Measurements from ENCODE around the gene TTBK1.

Gene TTBK1

DNA sequence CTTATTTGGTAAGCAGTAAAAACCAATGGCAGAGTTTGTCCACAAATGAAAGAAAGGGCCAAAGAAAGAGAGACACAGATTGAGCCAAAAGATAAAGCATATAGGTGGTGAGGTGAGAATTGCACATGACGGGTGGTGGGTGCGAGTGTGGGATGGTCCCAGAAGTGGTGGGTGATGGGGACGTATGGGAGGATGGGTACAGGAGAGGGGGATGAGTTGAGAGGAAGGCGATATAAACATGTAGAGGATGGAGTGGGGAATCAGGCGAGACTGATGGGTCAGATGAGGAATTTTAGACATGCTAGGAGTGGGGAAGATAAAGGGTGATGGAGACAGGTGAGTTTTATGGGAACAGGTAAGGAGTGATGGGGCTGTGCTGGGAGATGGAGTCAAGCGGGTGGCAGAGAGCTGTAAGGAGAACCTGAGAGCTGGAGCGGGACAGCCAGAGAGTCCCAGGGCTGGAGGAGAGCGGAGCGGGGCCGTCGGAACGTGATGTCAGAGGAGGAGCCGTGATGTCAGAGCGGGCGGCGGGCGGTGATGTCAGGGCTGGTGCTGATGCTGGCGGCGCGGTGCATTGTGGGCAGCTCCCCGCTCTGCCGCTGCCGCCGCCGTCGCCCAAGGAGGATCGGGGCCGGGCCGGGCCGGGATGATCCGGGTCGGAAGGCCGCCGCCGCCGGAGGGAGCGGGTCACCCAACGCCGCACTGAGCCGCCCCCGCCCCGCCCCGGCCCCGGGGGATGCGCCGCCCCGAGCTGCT is at the start of gene TTBK1:
Gene TTBK1, plus strand, starts transcription at position 574 of the 756 bp plus-strand sequence. CDS start 3,180 bp downstream, outside the sequence.
- no peak for DNase-seq (ENCODE audit: low spot score)

DNA sequence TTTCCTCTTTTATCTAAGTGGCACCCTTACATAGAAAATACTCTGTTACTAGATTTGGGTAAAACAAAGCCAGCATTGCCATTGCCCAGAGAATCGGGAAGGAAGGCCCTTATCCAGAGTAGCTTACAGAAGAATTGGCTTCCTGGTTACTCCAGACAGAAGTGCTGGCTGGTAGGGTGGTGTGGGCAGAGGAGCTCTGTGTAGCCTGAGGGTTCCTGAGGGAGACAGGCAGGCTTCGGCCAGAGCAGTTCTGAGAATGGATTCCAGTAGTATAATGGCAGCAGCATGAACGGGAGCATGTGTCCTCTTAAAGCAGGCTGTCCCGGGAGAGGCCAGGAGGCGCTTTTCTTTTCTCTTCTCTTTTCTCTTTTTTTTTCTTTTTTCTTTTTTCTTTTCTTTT is 49.4 kb upstream of the TTBK1 start:
- DNase-seq (ENCODE audit: low spot score), result no peak

DNA sequence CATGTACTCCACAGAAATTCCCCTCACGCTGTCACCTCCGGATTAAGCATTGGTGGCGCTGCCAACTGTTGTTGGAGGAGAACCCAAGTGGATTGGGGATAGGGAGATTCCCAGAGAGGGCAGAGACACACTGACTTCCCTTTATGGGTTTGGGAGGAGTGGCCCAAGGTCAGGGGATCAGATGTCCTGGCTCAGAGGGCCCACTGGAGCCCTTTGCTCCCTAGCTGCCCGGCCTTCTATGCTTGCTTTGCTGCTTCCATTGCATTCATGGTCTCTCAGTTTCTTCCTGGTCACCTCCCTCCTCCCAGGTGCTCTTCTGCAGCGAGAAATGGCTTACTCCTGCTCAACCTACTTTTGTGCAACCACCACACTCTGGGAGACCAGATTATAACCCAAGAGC is 46.9 kb upstream of the TTBK1 start:
- no peak for DNase-seq (ENCODE audit: low spot score)

DNA sequence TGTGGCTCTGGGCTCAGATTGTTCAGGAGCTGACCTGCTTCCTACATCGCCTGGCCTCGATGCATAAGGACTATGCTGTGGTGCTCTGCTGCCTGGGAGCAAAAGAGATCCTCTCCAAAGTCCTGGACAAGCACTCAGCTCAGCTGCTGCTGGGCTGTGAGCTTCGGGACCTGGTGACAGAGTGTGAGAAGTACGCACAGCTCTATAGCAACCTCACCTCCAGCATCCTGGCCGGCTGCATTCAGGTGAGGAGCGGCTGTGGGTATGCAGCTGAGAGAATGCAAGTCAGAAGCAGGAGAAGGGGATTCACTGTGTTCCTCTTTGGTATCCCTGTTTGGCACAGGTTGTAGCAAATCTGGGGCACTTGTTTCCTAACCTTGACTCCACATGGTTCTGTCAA is 43.4 kb upstream of the TTBK1 start:
- no peak for DNase-seq (ENCODE audit: low spot score)

DNA sequence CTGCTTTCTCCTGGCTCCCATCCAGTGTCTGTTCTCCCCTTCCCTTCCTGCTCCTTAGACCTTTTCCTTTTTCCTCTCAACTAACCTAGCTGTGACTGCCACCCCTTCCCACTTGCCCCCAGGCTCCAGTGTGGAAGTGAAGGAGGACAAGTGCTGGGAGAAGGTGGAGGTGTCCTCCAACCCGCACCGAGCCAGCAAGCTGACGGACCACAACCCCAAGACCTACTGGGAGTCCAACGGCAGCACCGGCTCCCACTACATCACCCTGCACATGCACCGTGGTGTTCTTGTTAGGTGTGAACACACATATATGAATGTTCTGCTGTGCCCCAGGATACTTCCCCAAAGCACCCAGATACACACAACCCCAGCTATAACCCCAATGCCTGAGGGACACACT is 42.7 kb upstream of the TTBK1 start:
- DNase-seq (ENCODE audit: low spot score), result no peak

DNA sequence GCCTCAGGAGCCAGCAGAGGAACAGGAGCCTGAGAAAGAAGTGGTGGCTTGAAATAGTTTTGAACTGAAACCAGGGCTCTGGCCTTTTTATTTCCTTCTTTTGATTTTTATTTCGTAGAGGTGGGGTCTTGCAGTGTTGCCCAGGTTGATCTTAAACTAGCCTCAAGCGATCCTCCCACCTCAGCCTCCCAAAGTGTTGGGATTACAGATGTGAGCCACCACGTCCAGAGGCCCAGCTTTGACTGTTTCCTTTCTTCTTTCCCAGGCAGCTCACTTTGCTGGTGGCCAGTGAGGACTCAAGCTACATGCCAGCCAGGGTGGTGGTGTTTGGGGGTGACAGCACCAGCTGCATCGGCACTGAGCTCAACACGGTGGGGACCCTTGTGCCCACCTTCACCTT is 40.8 kb upstream of the TTBK1 start:
- no peak for DNase-seq (ENCODE audit: low spot score)

DNA sequence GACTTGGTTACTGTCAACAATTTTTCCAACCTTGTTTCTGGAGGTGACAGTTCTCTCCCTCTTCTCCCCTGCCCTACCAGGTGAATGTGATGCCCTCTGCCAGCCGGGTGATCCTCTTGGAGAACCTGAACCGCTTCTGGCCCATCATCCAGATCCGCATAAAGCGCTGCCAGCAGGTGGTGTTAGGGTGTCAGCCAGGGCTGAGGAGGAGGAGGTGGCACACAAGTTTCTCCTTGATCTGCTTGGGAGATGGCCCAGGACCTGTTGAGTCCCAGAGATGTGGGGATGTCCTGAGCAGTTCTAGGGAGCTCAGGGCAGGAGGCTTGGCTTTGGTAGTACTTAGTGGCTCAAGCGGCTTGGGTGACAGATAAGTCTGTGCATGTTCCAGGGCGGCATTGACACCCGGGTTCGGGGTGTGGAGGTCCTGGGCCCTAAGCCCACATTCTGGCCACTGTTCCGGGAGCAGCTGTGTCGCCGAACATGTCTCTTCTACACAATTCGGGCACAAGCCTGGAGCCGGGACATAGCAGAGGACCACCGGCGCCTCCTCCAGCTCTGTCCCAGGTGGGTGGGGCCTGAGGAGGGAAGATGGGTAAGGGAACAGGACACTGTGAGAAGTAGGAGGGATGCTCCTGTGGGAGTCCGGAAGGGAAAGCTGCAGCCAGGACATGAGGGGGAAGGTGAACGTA is 40.1 kb upstream of the TTBK1 start:
- DNase-seq (ENCODE audit: low spot score), result no peak

DNA sequence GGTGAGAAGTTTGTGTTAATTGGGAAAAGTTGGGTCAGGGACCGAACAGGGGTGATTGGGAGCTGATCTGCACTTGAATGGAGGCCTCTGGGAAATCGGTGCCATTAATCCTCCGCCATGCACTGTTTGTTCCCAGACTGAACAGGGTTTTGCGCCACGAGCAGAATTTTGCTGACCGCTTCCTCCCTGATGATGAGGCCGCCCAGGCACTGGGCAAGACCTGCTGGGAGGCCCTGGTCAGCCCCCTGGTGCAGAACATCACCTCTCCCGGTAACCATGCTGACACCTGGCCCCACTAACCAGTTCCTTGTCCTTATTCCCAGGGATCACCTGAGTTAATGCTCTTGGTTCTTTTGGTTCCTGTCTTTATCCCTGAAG is 39.6 kb upstream of the TTBK1 start:
- no peak for DNase-seq (ENCODE audit: low spot score)

DNA sequence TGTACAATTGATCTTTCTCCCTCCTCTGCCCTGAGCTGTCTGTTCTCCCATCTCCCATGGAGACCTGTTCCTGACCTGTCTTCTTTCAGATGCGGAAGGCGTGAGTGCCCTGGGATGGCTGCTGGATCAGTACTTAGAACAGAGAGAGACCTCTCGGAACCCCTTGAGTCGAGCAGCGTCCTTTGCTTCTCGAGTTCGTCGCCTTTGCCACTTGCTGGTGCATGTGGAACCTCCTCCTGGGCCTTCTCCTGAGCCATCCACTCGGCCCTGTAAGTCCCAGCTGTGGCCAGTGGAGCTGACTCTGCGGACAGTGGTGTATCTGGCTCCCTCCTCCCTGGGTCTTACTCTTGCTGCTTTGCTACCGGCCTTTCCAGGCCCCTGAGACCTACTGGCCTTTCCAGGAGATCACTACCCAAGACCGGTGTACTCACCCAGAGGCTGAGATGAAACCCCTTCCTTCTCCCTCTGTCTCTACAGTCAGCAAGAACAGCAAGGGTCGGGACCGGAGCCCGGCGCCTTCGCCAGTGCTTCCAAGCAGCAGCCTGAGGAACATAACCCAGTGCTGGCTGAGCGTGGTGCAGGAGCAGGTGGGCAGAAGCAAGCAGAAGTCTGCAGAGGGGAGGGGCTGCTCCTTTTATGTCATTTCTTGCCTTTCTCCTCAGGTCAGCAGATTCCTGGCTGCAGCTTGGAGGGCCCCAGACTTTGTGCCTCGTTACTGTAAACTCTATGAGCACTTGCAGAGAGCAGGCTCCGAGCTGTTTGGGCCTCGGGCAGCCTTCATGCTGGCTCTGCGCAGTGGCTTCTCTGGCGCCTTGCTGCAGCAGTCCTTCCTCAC is 38.8 kb upstream of the TTBK1 start:
- no peak for DNase-seq (ENCODE audit: low spot score)

DNA sequence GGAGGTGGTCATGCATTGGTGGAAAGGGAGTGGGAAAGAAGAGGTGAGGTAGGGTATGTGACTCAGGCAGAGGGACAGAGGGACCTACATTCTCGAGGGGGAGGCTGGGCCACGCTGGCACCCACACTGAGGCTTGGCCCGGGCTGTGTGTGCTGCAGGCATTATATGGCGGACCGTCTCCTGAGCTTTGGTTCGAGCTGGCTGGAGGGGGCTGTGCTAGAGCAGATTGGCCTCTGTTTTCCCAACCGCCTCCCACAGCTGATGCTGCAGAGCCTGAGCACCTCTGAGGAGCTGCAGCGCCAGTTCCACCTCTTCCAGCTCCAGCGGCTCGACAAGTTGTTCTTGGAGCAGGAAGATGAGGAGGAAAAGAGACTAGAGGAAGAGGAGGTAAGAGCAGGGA is 37.4 kb upstream of the TTBK1 start:
- DNase-seq (ENCODE audit: low spot score), result no peak

DNA sequence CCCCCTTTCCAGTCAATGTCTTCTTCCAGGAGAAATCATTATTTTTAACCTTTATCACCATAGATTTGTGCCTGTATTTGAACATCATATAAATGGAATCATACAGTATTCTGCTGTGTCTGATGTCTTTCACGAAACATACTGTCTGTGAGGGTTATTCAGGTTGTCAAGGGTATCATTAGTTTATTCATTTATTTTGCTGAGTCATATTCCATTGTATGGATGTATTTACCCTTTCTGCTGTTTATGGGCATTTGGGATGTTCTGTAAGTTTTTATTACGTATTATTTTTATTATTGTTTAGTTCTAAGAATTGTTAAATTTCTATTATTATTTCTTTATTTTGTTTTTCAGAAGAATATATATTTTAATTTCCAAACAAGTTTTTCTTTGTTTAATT is 36.0 kb upstream of the TTBK1 start:
- DNase-seq (ENCODE audit: low spot score), result no peak

DNA sequence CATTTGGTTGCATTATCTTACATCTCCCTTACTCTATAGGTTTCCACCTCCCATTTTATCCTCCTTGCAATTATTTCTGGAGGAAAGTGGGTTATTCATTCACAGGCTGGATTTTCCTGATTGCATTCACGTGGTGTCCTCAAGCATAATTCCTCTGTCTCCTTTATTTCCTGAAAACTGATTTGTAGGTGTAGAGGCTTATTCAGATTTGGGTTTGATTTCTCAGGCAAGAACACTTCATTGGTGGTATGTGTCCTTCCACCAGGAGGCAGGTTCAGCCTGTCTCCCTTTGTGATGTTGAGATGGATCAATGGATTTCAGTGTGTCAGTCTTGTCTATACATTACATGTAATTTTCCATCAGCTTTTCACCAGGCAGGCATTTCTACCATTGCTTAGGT is 31.3 kb upstream of the TTBK1 start:
- DNase-seq (ENCODE audit: low spot score), result no peak

DNA sequence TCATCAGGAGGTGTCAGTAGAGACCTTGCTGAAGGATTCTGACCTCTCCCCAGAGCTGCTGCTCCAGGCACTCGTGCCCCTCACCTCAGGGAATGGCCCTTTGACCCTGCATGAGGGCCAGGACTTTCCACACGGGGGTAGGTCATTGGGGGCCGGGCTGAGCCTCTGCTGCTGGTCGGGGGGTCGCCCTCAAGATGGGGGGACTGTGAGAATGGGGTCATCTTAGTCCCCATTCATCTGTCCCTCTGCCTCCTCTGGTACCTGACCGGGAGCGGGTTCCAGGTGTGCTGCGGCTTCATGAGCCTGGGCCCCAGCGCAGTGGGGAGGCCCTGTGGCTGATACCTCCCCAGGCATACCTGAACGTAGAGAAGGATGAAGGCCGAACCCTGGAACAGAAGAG is 29.9 kb upstream of the TTBK1 start:
- no peak for DNase-seq (ENCODE audit: low spot score)

DNA sequence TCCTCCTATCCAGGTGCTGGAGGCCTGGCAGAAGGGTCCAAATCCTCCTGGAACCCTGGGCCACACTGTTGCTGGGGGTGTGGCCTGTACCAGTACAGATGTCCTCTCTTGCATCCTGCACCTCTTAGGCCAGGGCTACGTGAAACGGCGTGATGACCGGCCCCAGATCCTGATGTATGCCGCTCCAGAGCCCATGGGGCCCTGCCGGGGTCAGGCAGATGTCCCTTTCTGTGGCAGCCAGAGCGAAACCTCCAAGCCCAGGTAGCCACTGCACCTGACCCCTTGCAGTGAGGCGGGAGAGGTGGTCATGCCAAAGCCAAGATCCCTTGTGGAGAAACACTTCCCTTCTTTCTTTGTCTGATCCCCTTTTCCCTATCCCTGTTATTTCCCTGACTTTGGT is 28.2 kb upstream of the TTBK1 start:
- DNase-seq (ENCODE audit: low spot score), result no peak

DNA sequence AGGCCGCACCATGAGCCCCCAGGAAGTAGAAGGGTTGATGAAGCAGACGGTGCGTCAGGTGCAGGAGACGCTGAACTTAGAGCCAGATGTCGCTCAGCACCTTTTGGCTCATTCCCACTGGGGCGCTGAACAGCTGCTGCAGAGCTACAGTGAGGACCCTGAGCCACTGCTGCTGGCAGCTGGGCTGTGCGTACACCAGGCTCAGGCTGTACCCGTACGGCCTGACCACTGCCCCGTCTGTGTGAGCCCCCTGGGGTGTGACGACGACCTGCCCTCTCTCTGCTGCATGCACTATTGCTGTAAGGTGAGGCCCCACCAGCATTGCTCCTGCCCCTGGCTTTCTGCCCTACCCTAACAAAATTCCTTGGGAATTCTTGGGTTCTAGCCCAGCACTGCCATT is 27.1 kb upstream of the TTBK1 start:
- DNase-seq (ENCODE audit: low spot score), result no peak

DNA sequence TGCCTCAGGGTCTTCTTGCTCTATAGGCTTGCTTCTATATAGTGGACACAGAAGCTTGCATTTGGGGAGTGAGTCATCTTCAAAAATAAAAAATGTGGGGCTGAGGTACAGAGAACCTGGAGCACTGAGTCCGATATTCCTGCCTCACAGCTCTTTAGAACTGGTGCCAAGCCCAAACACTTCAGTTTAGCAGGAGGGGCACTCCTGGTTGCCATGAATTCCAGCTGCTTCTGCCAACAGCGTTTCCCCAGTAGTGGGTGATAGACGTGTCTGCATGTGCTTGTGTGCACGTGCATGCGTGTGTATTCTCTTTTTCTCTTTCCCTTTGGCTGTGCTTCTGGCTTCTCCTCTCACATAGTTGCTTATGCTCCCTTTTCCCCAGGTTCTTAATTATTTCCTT is 25.9 kb upstream of the TTBK1 start:
- no peak for DNase-seq (ENCODE audit: low spot score)

DNA sequence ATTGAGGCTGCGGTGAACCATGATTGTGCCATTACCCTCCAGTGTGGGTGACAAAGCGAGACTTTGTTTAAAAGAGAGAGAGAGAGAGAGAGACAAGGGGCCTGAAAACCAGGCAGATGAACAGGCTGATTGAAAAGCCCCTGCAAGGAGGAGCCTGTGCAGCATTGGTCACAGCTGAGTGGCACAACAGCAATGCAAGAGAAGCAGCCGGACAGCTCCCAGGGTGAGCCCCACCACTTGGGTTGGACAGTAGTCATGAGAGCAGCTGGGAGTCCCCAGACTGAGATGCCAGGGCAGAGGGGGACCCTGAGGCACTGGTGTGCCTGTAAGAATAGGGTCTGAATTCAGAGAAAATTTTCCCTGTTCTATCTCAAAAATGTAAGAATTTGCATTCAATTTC is 24.2 kb upstream of the TTBK1 start:
- DNase-seq (ENCODE audit: low spot score), result no peak

DNA sequence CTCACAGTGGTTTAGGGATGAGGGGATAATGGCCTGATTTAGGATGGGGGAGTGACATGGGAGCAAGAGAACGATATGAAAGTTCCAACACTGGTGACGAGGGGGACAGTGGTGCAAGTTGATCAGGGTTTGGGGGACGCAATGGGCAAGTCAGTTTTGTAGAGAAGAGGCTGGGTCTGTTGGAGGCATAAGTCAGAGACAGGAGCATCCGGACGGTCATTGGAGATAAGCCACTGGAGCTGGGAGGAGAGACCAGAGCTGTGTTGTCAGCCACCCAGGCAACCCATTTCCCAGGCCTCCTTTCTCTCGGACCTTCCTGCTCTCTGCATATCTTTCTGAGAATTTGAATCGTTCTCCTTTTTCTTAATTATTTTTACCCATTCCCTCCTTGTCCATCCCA is 23.5 kb upstream of the TTBK1 start:
- no peak for DNase-seq (ENCODE audit: low spot score)

DNA sequence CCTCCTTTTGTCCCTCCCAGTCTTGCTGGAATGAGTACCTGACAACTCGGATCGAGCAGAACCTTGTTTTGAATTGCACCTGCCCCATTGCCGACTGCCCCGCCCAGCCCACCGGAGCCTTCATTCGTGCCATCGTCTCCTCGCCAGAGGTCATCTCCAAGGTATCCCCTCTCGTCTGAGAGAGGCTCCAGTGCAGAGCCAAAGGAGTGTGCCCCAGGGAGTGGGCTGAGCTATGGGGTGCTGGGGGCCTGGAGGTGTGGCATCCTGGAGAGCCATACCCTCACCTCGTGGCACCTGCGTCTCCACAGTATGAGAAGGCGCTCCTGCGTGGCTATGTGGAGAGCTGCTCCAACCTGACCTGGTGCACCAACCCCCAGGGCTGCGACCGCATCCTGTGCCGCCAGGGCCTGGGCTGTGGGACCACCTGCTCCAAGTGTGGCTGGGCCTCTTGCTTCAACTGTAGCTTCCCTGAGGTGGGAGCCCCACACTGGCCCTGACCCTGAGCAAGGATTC is 22.8 kb upstream of the TTBK1 start:
- DNase-seq (ENCODE audit: low spot score), result no peak

DNA sequence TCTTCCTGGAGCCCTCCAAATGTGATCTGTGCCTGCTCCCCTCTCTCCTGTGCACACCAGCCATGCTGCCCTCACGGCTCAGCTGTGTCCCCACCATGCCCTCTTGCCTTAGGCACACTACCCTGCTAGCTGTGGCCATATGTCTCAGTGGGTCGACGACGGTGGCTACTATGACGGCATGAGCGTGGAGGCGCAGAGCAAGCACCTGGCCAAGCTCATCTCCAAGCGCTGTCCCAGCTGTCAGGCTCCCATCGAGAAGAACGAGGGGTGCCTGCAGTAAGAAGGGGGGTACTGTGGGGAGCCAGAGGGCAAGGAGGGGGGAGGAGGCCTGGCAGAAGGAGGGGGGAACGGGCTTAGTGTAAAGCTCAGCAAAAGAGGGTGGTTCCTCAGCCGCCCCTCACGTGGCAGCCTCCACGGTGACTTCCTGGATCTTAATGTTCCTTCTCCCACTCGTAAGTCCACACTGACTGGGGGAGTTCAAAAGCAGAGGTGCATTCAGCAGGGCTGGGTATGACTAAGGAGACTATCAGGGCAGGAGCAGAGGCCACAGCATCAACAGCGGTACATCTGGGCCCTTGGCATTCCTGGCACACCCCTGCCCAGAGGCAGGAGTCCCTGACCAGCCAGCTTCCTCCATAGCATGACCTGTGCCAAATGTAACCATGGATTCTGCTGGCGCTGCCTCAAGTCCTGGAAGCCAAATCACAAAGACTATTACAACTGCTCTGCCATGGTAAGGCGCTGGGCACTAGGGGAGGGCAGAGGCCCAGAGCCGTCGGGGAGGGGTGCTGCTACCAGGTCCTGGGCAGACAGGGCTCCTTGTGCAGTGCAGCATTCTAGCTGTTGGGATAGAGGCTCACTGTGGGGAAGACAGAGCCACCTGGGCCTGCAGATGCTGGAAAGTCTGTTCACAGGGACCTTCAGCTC is 22.0 kb upstream of the TTBK1 start:
- no peak for DNase-seq (ENCODE audit: low spot score)

DNA sequence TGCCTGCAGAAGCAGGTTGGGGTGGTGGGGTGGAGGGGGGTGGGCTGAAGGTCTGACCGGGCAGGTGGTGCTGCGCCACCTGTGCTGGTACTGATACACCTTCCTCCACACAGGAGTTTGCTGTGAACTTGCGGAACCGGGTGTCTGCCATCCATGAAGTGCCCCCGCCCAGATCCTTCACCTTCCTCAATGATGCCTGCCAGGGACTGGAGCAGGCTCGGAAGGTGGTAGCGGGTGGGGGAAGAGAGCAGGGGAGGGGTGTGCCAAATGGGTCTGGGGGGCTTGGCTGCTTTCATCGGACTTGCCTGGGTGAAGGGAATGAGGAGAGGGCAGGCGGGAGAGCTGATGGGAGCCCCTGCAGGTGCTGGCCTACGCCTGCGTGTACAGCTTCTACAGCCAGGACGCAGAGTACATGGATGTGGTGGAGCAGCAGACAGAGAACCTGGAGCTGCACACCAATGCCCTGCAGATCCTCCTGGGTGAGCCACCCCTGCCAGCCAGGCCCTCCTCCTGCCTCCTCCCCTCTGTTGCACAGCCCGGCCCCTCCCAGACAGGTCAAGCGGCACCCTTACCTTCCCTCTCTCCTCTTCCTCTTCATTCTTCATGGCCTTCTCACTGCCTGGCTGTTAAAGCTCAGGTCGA is 20.7 kb upstream of the TTBK1 start:
- no peak for DNase-seq (ENCODE audit: low spot score)

Data from RKO (cell line).